Suprapubic skin (tissue), 4 donors: ENCODE measurements around the gene KRT85. TPM values are rescaled to one million over a fixed set of nuclear protein-coding genes. Genes with fewer than 3 reads are reported as not detected.

ENCODE experiments used
- DNase-seq, 2 donors: peaks; one replicate each; pipeline ENCODE4 v3.0.0-alpha.2; 2019; ENCODE audit warnings: low spot score in 2 of 2
- H3K27ac ChIP-seq: fragments of 200-600 bp; sonication (generic); one replicate; pipeline ENCODE4 v1.5.1; 2019
- H3K27me3 ChIP-seq: fragments of 200-600 bp; sonication (generic); one replicate; pipeline ENCODE4 v1.5.1; 2019
- H3K36me3 ChIP-seq: fragments of 200-600 bp; sonication (generic); one replicate; pipeline ENCODE4 v1.5.1; 2019
- H3K4me1 ChIP-seq: fragments of 200-600 bp; sonication (generic); one replicate; pipeline ENCODE4 v1.5.1; 2019
- H3K4me3 ChIP-seq: fragments of 200-600 bp; sonication (generic); one replicate; pipeline ENCODE4 v1.5.1; 2019; ENCODE audit warnings: mild to moderate bottlenecking
- H3K9me3 ChIP-seq: fragments of 200-600 bp; sonication (generic); one replicate; pipeline ENCODE4 v1.5.1; 2019
- CTCF ChIP-seq, 2 donors: fragments of 200-600 bp in 1 of 2; fragments of 450-650 bp in 1 of 2; sonication (generic) in 1 of 2; IDR thresholded peaks; one replicate each; pipeline ENCODE4 v1.5.1; 2016 to 2019; ENCODE audit warnings: antibody characterized with exemption in 2 of 2, mild to moderate bottlenecking in 1 of 2, moderate library complexity in 1 of 2
- EP300 ChIP-seq: sonication (generic); formaldehyde crosslinking; IDR thresholded peaks from one replicate; pipeline ENCODE4 v1.6.1; 2017; ENCODE audit warnings: antibody characterized with exemption
- POLR2A ChIP-seq, 2 donors: fragments of 450-650 bp; IDR thresholded peaks; one replicate each; pipeline ENCODE4 v1.6.1; 2017; ENCODE audit warnings: antibody characterized with exemption in 2 of 2, mild to moderate bottlenecking in 2 of 2, moderate library complexity in 2 of 2
- POLR2AphosphoS5 ChIP-seq, 3 donors: sonication (generic); formaldehyde crosslinking; IDR thresholded peaks; one replicate each; pipeline ENCODE4 v1.6.1; 2017; ENCODE audit warnings: antibody characterized with exemption in 3 of 3
- WGBS: methylation state at CpG from one replicate; pipeline ENCODE4 v1.1.5; 2018; 5-methylcytosine and 5-hydroxymethylcytosine counted together
- total RNA-seq, 4 donors: library from RNA; depleted of rRNA; stranded (reverse); fragments of >200 nt; gene quantifications; one replicate each; pipeline ENCODE4 v1.1.0, GENCODE V29; 2016

The KRT85 gene
- total RNA-seq, 4 donors from 2014 or later: 4.2 to 766 (median 96.1) TPM

GRCh38 chr12:52352951-52353350 lies 14.3 kb downstream of the KRT85 start:
- WGBS: 83% methylated on average over 2 of the region's 2 CpGs
- Histone ChIP-seq H3K4me3 (no peak overlapping the region), H3K27ac (no peak overlapping the region), H3K4me1 (peaks cover 11% of the 10 kb centered on the region), H3K27me3 (peaks cover 4% of the 10 kb centered on the region), H3K36me3 (no peaks in the 10 kb centered on the region), H3K9me3 (no peaks in the 10 kb centered on the region)
- peak in 1 of 2 donors; percentile 20 for DNase-seq
- TF ChIP-seq POLR2AphosphoS5 (IDR thresholded peaks at IDR 0.05) (no peak), CTCF (IDR thresholded peaks at IDR 0.05) (no peak), POLR2A (IDR thresholded peaks at IDR 0.05) (no peak), EP300 (no peak)

- H3K4me1 ChIP-seq: peaks cover 18% of the 10 kb centered on the region
- TF ChIP-seq POLR2A (IDR thresholded peaks at IDR 0.05) (no peak), CTCF (IDR thresholded peaks at IDR 0.05) (no peak), POLR2AphosphoS5 (IDR thresholded peaks at IDR 0.05) (no peak), EP300 (no peak)
- 35% methylated on average over 9 of the region's 9 CpGs for WGBS
- no peaks in the 10 kb centered on the region for H3K27me3 ChIP-seq
- no peak overlapping the region for H3K27ac ChIP-seq
- no peak overlapping the region for H3K4me3 ChIP-seq
- H3K36me3 ChIP-seq: no peaks in the 10 kb centered on the region
- DNase-seq: peak in 1 of 2 donors; percentile 79
- no peaks in the 10 kb centered on the region for H3K9me3 ChIP-seq
Observed at GRCh38 chr12:52351196-52352059, 15.9 kb downstream of the KRT85 start.

DNA sequence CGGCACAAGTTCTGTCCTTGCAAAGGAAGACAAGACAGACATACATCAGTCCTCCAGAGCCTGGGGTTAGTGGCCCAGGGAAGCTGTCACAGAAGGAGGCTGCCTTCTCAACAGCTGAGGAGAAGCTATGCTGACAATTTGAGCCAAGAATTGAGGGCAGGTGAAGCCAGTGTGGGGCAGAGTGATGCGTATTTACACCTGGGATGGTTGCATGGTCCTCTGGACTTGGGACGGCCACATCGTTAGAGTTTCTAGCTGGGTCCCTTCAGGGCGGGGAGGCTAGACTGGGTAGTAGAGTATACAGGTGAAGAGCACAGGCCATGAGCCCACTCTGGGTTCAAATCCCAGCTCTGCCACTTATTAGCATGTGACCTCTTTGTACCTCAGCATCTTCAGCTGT lies 16.5 kb downstream of the KRT85 start:
- Histone ChIP-seq H3K4me3 (no peak overlapping the region), H3K9me3 (no peaks in the 10 kb centered on the region), H3K36me3 (no peaks in the 10 kb centered on the region), H3K27me3 (no peaks in the 10 kb centered on the region), H3K27ac (no peak overlapping the region), H3K4me1 (peaks cover 22% of the 10 kb centered on the region)
- TF ChIP-seq POLR2AphosphoS5 (IDR thresholded peaks at IDR 0.05) (no peak), EP300 (no peak), CTCF (IDR thresholded peaks at IDR 0.05) (no peak), POLR2A (IDR thresholded peaks at IDR 0.05) (no peak)
- DNase-seq: peak in 1 of 2 donors; percentile 26
- WGBS: 88% methylated on average over 5 of the region's 5 CpGs

DNA sequence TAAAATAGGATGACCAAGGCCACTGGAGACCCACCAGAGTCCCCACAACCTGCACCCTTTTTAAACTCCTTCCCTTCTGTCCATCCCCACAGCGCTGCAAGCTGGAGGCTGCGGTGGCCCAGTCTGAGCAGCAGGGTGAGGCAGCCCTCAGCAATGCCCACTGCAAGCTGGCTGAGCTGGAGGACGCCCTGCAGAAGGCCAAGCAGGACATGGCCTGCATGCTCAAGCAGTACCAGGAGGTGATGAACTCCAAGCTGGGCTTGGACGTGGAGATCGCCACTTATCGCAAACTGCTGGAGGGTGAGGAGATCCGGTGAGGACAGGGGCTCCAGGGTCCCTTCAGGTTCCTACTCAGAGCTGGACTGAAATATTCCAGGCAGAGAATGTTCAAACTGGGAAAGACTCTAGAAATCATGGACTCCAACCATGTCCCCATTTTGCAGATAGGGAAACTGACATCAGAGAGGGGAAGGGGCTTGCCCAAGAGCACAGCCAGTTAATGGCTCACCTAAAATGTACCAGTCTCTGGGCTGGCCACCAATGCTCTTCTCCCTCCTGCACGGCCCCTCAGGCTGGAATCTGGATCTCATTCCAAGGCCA lies 17.2 kb downstream of the KRT85 start:
- H3K9me3 ChIP-seq: no peaks in the 10 kb centered on the region
- DNase-seq: peak in 1 of 2 donors; percentile 54
- no peaks in the 10 kb centered on the region for H3K36me3 ChIP-seq
- 93% methylated on average over 8 of the region's 8 CpGs for WGBS
- peaks cover 22% of the 10 kb centered on the region for H3K4me1 ChIP-seq
- no peak overlapping the region for H3K27ac ChIP-seq
- TF ChIP-seq CTCF (IDR thresholded peaks at IDR 0.05): no peak
- TF ChIP-seq EP300: no peak
- TF ChIP-seq POLR2AphosphoS5 (IDR thresholded peaks at IDR 0.05): no peak
- no peak overlapping the region for H3K4me3 ChIP-seq
- no peaks in the 10 kb centered on the region for H3K27me3 ChIP-seq

DNA sequence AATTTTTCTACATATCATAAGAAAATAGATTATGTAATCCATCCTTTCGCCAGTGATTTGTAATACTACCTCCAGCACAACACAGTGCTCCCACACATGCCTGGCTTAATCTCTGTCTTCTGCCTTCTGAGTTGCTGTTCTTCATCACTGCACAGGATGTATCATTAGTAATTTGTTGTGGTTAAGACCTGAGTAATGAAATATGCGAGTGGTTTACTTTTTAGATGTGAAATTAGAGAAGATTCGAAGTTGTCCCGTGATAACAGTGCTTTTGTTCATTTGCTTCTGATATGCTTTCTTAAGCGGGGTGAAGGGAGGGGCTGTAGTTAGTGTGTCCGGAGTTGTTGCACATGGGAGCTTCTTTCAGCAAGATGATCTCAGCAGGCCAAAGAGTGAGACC lies 18.1 kb downstream of the KRT85 start:
- Histone ChIP-seq H3K4me3 (no peak overlapping the region), H3K36me3 (no peaks in the 10 kb centered on the region), H3K27me3 (no peaks in the 10 kb centered on the region), H3K4me1 (peaks cover 22% of the 10 kb centered on the region), H3K27ac (no peak overlapping the region), H3K9me3 (no peaks in the 10 kb centered on the region)
- WGBS: 65% methylated on average over 6 of the region's 6 CpGs
- TF ChIP-seq POLR2A (IDR thresholded peaks at IDR 0.05) (no peak), EP300 (no peak), CTCF (IDR thresholded peaks at IDR 0.05) (no peak), POLR2AphosphoS5 (IDR thresholded peaks at IDR 0.05) (no peak)
- no peak for DNase-seq
